HL-60 (cell line): ENCODE data around the gene PIK3C3.

Experiments
- TF ChIP-seq, protein P1 (sequence below): IDR thresholded peaks from one replicate; pipeline ENCODE4 v1.5.1; 2011; ENCODE audit warnings: low read length, control low read depth, inconsistent platforms; ENCODE audit not compliant: insufficient read depth
- TF ChIP-seq, protein P2 (sequence below): IDR thresholded peaks from 2 replicates; pipeline ENCODE4 v1.6.1; 2012; ENCODE audit warnings: low read depth; ENCODE audit not compliant: insufficient replicate concordance

DNA sequence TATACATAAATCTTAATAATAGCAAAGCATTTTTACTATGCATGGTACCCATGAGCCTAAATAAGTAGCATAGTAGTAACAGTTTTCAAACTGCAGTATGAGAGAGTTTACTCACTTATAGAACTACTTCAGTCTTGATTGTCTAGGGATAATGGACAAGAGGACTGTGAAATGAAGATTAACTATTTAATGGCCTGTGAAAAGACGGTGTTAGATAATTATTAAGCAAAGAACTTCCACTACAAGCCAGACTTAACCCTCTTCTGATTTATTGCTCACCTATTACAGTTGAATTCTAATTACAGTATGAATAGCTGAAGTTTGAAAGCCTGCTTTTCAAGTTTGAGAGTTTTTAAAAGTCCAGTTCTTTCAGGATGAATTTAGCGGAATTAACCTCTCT, 18.9 kb downstream of the PIK3C3 start:
- TF ChIP-seq, protein P1, sequence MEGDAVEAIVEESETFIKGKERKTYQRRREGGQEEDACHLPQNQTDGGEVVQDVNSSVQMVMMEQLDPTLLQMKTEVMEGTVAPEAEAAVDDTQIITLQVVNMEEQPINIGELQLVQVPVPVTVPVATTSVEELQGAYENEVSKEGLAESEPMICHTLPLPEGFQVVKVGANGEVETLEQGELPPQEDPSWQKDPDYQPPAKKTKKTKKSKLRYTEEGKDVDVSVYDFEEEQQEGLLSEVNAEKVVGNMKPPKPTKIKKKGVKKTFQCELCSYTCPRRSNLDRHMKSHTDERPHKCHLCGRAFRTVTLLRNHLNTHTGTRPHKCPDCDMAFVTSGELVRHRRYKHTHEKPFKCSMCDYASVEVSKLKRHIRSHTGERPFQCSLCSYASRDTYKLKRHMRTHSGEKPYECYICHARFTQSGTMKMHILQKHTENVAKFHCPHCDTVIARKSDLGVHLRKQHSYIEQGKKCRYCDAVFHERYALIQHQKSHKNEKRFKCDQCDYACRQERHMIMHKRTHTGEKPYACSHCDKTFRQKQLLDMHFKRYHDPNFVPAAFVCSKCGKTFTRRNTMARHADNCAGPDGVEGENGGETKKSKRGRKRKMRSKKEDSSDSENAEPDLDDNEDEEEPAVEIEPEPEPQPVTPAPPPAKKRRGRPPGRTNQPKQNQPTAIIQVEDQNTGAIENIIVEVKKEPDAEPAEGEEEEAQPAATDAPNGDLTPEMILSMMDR = no peak
- TF ChIP-seq, protein P2, sequence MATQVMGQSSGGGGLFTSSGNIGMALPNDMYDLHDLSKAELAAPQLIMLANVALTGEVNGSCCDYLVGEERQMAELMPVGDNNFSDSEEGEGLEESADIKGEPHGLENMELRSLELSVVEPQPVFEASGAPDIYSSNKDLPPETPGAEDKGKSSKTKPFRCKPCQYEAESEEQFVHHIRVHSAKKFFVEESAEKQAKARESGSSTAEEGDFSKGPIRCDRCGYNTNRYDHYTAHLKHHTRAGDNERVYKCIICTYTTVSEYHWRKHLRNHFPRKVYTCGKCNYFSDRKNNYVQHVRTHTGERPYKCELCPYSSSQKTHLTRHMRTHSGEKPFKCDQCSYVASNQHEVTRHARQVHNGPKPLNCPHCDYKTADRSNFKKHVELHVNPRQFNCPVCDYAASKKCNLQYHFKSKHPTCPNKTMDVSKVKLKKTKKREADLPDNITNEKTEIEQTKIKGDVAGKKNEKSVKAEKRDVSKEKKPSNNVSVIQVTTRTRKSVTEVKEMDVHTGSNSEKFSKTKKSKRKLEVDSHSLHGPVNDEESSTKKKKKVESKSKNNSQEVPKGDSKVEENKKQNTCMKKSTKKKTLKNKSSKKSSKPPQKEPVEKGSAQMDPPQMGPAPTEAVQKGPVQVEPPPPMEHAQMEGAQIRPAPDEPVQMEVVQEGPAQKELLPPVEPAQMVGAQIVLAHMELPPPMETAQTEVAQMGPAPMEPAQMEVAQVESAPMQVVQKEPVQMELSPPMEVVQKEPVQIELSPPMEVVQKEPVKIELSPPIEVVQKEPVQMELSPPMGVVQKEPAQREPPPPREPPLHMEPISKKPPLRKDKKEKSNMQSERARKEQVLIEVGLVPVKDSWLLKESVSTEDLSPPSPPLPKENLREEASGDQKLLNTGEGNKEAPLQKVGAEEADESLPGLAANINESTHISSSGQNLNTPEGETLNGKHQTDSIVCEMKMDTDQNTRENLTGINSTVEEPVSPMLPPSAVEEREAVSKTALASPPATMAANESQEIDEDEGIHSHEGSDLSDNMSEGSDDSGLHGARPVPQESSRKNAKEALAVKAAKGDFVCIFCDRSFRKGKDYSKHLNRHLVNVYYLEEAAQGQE = no peak
